ENCODE data around the gene REV3L.

DNA sequence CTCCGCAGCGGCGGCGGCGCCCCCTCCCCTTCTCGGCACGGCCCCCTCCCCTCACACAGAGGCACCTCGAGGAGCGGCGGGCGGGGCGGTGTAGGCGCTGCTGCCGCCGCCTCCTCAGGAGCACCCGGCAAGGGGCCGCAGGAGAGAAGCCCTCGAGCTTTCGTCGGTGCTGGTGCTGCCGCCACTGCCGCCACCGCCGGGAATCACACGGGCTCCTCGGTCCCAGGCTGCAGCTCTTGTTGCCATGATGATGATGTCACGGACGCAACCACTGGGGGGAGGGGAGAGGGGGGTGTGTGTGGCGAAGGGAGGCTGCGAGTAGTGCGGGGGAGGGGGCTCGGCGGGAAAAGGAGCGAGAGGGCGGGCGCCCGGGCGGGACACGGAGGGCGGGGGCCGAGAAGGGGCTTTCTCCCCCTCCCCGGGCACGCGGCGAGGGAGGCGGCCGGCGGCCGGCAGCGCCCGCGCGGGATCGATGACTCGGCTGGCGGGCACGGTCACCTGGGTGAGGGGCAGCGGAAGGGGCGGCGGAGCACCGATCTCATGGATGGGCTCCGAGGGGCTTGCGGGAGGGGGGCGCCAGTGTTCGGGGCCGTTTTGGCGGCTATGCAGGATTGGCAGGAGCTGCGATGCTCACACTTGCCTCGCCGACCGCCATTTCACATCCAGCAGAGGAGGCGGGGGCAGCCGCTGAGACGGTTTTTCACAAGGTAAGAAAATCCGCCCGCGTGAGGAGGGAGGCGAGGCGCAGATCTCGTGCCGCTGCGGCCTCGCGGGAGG, at the start of gene REV3L:
- TF ChIP-seq CTCF (conservative IDR thresholded peaks at IDR 0.05; ENCODE audit: low read depth, low read length) = no peak
- peak; percentile 39; the same call in 1 of the 2 replicates for TF ChIP-seq EZH2phosphoT487 (IDR thresholded peaks at IDR 0.05; ENCODE audit: borderline replicate concordance, low read length)
- TF ChIP-seq EZH2 (IDR thresholded peaks at IDR 0.05; ENCODE audit: low read length, unreplicated experiment) = no peak

Measured in PC-3 (cell line).